HCT116 (cell line): ENCODE measurements around the gene R3HCC1L. TPM values are rescaled to one million over a fixed set of nuclear protein-coding genes. Genes with fewer than 3 reads are reported as not detected.

Experiments used
- ATAC-seq: fragments of 200-7000 bp; cut with Tn5 transposase; 2 replicates; pipeline ENCODE4 v1.9.1; 2020; ENCODE audit warnings: mild to moderate bottlenecking, moderate library complexity
- BruUV-seq: library from RNA; stranded (reverse); fragments of 400-500 nt; replicated peaks from 2 replicates; lab custom pipeline; 2021; lab: Mats Ljungman, UMichigan
- CTCF ChIA-PET: fragments of 300-600 bp; sonication (Branson Sonifier 250); formaldehyde crosslinking; loops from one replicate; lab custom pipeline; 2021; ENCODE audit warnings: antibody characterized with exemption; lab: Charles Lee
- POLR2A ChIA-PET: fragments of 300-600, 350-600 bp; sonication (Branson Sonifier 250); formaldehyde crosslinking; loops from one replicate; lab custom pipeline; 2021; ENCODE audit warnings: antibody characterized with exemption; lab: Charles Lee
- RAD21 ChIA-PET, 2 experiments: fragments of 300-600 bp; sonication (Branson Sonifier 250); formaldehyde crosslinking; loops; one replicate each; lab custom pipeline; 2023; ENCODE audit warnings: low total read pairs in 2 of 2; ENCODE audit not compliant: uncharacterized antibody in 2 of 2, unreplicated experiment in 2 of 2, low non-redundant PET in 1 of 2; lab: Charles Lee
- DNase-seq: peaks from one replicate; pipeline ENCODE4 v3.0.0-alpha.2; 2010; ENCODE audit warnings: low read depth, low spot score
- H2AFZ ChIP-seq: fragments of 200-600 bp; shearing (Covaris generic), sonication (generic); 2 replicates; pipeline ENCODE4 v1.6.1; 2017; ENCODE audit warnings: low read depth, mixed run types, mixed read lengths, antibody characterized with exemption, low read length; ENCODE audit not compliant: poor library complexity, severe bottlenecking
- H3K27ac ChIP-seq: 2 replicates; pipeline ENCODE4 v1.5.1; 2012; ENCODE audit warnings: low read depth, low read length
- H3K27me3 ChIP-seq: fragments of 200-600 bp; sonication (generic); 2 replicates; pipeline ENCODE4 v1.6.1; 2016; ENCODE audit warnings: mixed run types, low read length, mixed read lengths; ENCODE audit not compliant: insufficient read depth
- H3K36me3 ChIP-seq, 2 experiments: fragments of 200-500 bp in 1 of 2; fragments of 200-600 bp in 1 of 2; sonication (Bioruptor generic) in 1 of 2; sonication (generic) in 1 of 2; 2 replicates each; pipeline versions ENCODE4 v1.5.1 to v1.6.1; 2014 to 2016; ENCODE audit warnings: low read length in 2 of 2, inconsistent platforms in 1 of 2, mixed read lengths in 1 of 2, mixed run types in 1 of 2; ENCODE audit not compliant: insufficient read depth in 2 of 2, control insufficient read depth in 1 of 2
- H3K4me1 ChIP-seq, 2 experiments: fragments of 200-600 bp in 1 of 2; sonication (generic) in 1 of 2; 2 replicates each; pipeline versions ENCODE4 v1.5.1 to v1.6.1; 2012 to 2017; ENCODE audit warnings: low read length in 2 of 2, inconsistent platforms in 1 of 2, mild to moderate bottlenecking in 1 of 2, mixed read lengths in 1 of 2, mixed run types in 1 of 2, moderate library complexity in 1 of 2; ENCODE audit not compliant: insufficient read depth in 2 of 2, control insufficient read depth in 1 of 2
- H3K4me2 ChIP-seq: fragments of 200-600 bp; sonication (generic); 2 replicates; pipeline ENCODE4 v1.6.1; 2017; ENCODE audit warnings: mixed run types, low read length, mixed read lengths
- H3K4me3 ChIP-seq, 2 experiments: fragments of 200-600 bp in 1 of 2; sonication (generic) in 1 of 2; replicated peaks in 1 of 2; 2 replicates each; pipeline ENCODE4 v1.5.1; 2011 to 2016; ENCODE audit warnings: low read length in 2 of 2, control low read depth in 1 of 2, low read depth in 1 of 2, mild to moderate bottlenecking in 1 of 2, mixed read lengths in 1 of 2, mixed run types in 1 of 2
- H3K79me2 ChIP-seq: fragments of 200-600 bp; sonication (generic); 2 replicates; pipeline ENCODE4 v1.6.1; 2017; ENCODE audit warnings: mild to moderate bottlenecking, mixed run types, low read length, moderate library complexity, mixed read lengths; ENCODE audit not compliant: insufficient read depth
- H3K9ac ChIP-seq: fragments of 200-600 bp; sonication (generic); 2 replicates; pipeline ENCODE4 v1.6.1; 2016; ENCODE audit warnings: low read length, mixed read lengths
- H3K9me2 ChIP-seq: fragments of 200-600 bp; sonication (generic), shearing (Covaris generic); 2 replicates; pipeline ENCODE4 v1.6.1; 2017; ENCODE audit warnings: mixed run types, mild to moderate bottlenecking, moderate library complexity; ENCODE audit not compliant: insufficient read depth
- H3K9me3 ChIP-seq, 2 experiments: fragments of 200-500 bp in 1 of 2; fragments of 200-600 bp in 1 of 2; sonication (Bioruptor generic) in 1 of 2; sonication (generic) in 1 of 2; 2 replicates each; pipeline ENCODE4 v1.6.1; 2014 to 2017; ENCODE audit warnings: low read length in 2 of 2, mixed read lengths in 2 of 2, inconsistent platforms in 1 of 2, low read depth in 1 of 2, mild to moderate bottlenecking in 1 of 2, mixed run types in 1 of 2, moderate library complexity in 1 of 2; ENCODE audit not compliant: control insufficient read depth in 1 of 2, insufficient read depth in 1 of 2
- H4K20me1 ChIP-seq: fragments of 200-600 bp; sonication (generic), shearing (Covaris generic); 2 replicates; pipeline ENCODE4 v1.6.1; 2017; ENCODE audit warnings: mixed run types, mild to moderate bottlenecking, moderate library complexity; ENCODE audit not compliant: insufficient read depth
- CBX3 ChIP-seq: IDR thresholded peaks from 2 replicates; pipeline ENCODE4 v1.6.1; 2012; ENCODE audit warnings: low read depth
- ELF1 ChIP-seq: IDR thresholded peaks from 2 replicates; pipeline ENCODE4 v1.6.1; 2012; ENCODE audit warnings: low read depth, borderline replicate concordance
- EZH2phosphoT487 ChIP-seq: fragments of 200-600 bp; IDR thresholded peaks from 2 replicates; pipeline ENCODE4 v1.6.1; 2018; ENCODE audit warnings: antibody characterized with exemption, borderline replicate concordance
- JUND ChIP-seq: IDR thresholded peaks from 2 replicates; pipeline ENCODE4 v1.6.1; 2012
- POLR2A ChIP-seq: IDR thresholded peaks from 2 replicates; pipeline ENCODE4 v1.7.0; 2011; ENCODE audit warnings: borderline replicate concordance; ENCODE audit not compliant: insufficient read depth, insufficient read length; ENCODE audit errors: extremely low read depth
- POLR2AphosphoS5 ChIP-seq: IDR thresholded peaks from 2 replicates; pipeline ENCODE4 v1.6.1; 2011; ENCODE audit warnings: mild to moderate bottlenecking, low read depth, low read length, moderate library complexity
- RAD21 ChIP-seq: IDR thresholded peaks from 2 replicates; pipeline ENCODE4 v1.6.1; 2012; ENCODE audit warnings: low read depth, mild to moderate bottlenecking
- SP1 ChIP-seq: IDR thresholded peaks from 2 replicates; pipeline ENCODE4 v1.6.1; 2012; ENCODE audit warnings: low read depth
- TCF7L2 ChIP-seq: IDR thresholded peaks from 2 replicates; pipeline ENCODE4 v1.7.0; 2011; ENCODE audit warnings: borderline replicate concordance, inconsistent platforms; ENCODE audit not compliant: insufficient read depth, insufficient read length; ENCODE audit errors: extremely low read depth
- ZNF274 ChIP-seq: fragments of 200-500 bp; sonication (Bioruptor generic); IDR thresholded peaks from 2 replicates; pipeline ENCODE4 v1.6.1; 2014; ENCODE audit warnings: mild to moderate bottlenecking, low read depth, low read length, inconsistent platforms
- intact Hi-C: fragments of 100-400 bp; cut with micrococcal nuclease; formaldehyde crosslinking; loops from 2 replicates; pipeline ENCODE4 v1.10.0; 2022
- total RNA-seq: library from RNA; stranded (reverse); gene quantifications from one replicate; pipeline ENCODE4 v1.2.1, GENCODE V29; 2021; ENCODE audit not compliant: unreplicated experiment
- TF ChIP-seq, protein P1 (sequence below), 3 experiments: fragments of 200-600 bp in 1 of 3; sonication (generic) in 1 of 3; IDR thresholded peaks in 2 of 3; conservative IDR thresholded peaks in 1 of 3; 2 replicates each; pipeline ENCODE4 v1.5.1; 2012 to 2017; ENCODE audit warnings: low read depth in 2 of 3, low read length in 2 of 3, antibody characterized with exemption in 1 of 3, borderline replicate concordance in 1 of 3, control low read depth in 1 of 3, mild to moderate bottlenecking in 1 of 3, mixed read lengths in 1 of 3, mixed run types in 1 of 3, moderate library complexity in 1 of 3; ENCODE audit not compliant: insufficient read depth in 1 of 3
- TF ChIP-seq, protein P2 (sequence below): IDR thresholded peaks from 2 replicates; pipeline ENCODE4 v1.6.1; 2012

R3HCC1L gene
- total RNA-seq, 1 experiment from 2014 or later = 9.3 TPM

- TF ChIP-seq ELF1 = no peak
- no peak for TF ChIP-seq JUND
- no peak for TF ChIP-seq CBX3
- TF ChIP-seq RAD21 = no peak
- no peak for TF ChIP-seq EZH2phosphoT487
- no peak for TF ChIP-seq POLR2A
- no peak for TF ChIP-seq SP1
Measured at GRCh38 chr10:98256692-98257091, 122.2 kb downstream of the R3HCC1L start (continued).

DNA sequence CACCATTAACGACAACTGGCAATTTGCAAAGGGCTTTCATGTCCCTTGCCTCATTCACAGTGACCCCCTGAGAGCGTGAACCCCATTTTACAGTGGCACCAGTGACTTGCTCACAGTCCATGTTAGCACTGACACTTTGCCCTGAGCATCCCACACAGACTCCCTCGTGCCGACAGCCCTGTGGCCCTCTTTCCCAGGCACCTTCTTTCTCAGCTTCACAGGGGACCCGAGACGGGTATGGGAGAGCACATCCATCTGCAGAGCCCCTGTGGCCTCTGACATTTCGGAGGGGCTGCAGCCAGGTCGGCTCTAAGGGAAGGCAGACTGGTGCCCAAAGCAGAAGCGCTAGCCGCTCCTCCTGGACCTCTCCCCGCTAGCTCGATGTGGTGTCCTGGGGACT is 122.7 kb downstream of the R3HCC1L start:
- CTCF ChIA-PET = no interaction called here
- H3K27ac ChIP-seq = no peak overlapping the region
- TF ChIP-seq, protein P1, sequence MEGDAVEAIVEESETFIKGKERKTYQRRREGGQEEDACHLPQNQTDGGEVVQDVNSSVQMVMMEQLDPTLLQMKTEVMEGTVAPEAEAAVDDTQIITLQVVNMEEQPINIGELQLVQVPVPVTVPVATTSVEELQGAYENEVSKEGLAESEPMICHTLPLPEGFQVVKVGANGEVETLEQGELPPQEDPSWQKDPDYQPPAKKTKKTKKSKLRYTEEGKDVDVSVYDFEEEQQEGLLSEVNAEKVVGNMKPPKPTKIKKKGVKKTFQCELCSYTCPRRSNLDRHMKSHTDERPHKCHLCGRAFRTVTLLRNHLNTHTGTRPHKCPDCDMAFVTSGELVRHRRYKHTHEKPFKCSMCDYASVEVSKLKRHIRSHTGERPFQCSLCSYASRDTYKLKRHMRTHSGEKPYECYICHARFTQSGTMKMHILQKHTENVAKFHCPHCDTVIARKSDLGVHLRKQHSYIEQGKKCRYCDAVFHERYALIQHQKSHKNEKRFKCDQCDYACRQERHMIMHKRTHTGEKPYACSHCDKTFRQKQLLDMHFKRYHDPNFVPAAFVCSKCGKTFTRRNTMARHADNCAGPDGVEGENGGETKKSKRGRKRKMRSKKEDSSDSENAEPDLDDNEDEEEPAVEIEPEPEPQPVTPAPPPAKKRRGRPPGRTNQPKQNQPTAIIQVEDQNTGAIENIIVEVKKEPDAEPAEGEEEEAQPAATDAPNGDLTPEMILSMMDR (IDR thresholded peaks at IDR 0.05 in 2 of 3, conservative IDR thresholded peaks at IDR 0.05 in 1 of 3; ENCODE audit: borderline replicate concordance in 1 of 3, insufficient read depth in 1 of 3, low read depth in 2 of 3, low read length in 2 of 3) = no peak
- no peak for TF ChIP-seq POLR2AphosphoS5
- no peak for TF ChIP-seq TCF7L2
- no peak for TF ChIP-seq ZNF274
- TF ChIP-seq, protein P2, sequence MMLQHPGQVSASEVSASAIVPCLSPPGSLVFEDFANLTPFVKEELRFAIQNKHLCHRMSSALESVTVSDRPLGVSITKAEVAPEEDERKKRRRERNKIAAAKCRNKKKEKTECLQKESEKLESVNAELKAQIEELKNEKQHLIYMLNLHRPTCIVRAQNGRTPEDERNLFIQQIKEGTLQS = no peak
- no peaks in the 10 kb centered on the region for H3K27me3 ChIP-seq
- RAD21 ChIA-PET = no interaction called here
- no peaks in the 10 kb centered on the region for H3K79me2 ChIP-seq
- no peak overlapping the region for H3K4me2 ChIP-seq
- no peaks in the 10 kb centered on the region for H3K9me2 ChIP-seq
- H2AFZ ChIP-seq = no peak overlapping the region
- no TSS peak for BruUV-seq
- no peaks in the 10 kb centered on the region for H3K9me3 ChIP-seq
- no peak for DNase-seq
- H3K4me3 ChIP-seq = no peak overlapping the region
- POLR2A ChIA-PET = no interaction called here
- no peak for ATAC-seq
- H3K36me3 ChIP-seq = no peaks in the 10 kb centered on the region
- no peaks in the 10 kb centered on the region for H3K4me1 ChIP-seq
- no peak overlapping the region for H3K9ac ChIP-seq
- intact Hi-C loops = no loop called here
- H4K20me1 ChIP-seq = no peaks in the 10 kb centered on the region
